ENCODE results near the gene GJC2.

The GJC2 gene

GRCh38 chr1:228194921-228195812, 45.4 kb downstream of the GJC2 start:
- TF ChIP-seq, protein P1, sequence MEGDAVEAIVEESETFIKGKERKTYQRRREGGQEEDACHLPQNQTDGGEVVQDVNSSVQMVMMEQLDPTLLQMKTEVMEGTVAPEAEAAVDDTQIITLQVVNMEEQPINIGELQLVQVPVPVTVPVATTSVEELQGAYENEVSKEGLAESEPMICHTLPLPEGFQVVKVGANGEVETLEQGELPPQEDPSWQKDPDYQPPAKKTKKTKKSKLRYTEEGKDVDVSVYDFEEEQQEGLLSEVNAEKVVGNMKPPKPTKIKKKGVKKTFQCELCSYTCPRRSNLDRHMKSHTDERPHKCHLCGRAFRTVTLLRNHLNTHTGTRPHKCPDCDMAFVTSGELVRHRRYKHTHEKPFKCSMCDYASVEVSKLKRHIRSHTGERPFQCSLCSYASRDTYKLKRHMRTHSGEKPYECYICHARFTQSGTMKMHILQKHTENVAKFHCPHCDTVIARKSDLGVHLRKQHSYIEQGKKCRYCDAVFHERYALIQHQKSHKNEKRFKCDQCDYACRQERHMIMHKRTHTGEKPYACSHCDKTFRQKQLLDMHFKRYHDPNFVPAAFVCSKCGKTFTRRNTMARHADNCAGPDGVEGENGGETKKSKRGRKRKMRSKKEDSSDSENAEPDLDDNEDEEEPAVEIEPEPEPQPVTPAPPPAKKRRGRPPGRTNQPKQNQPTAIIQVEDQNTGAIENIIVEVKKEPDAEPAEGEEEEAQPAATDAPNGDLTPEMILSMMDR (IDR thresholded peaks at IDR 0.05; ENCODE audit: low read depth, low read length, missing control alignments) = no peak
- no peaks in the 10 kb centered on the region for H3K36me3 ChIP-seq (replicated peaks)
- no peak overlapping the region for H3K4me3 ChIP-seq (ENCODE audit: low read depth, low read length)
- no peak for DNase-seq
- in situ Hi-C loops (cut with HindIII; ENCODE audit: low pct_ligation_motif_present, low sequenced_read_pairs) = no loop called here
- no peak overlapping the region for H3K27ac ChIP-seq
- no peaks in the 10 kb centered on the region for H3K27me3 ChIP-seq (replicated peaks)

- no peak overlapping the region for H3K4me3 ChIP-seq (ENCODE audit: low read depth, low read length)
- H3K27ac ChIP-seq = no peak overlapping the region
- in situ Hi-C loops (cut with HindIII; ENCODE audit: low pct_ligation_motif_present, low sequenced_read_pairs) = no loop called here
- DNase-seq = no peak
- H3K36me3 ChIP-seq (replicated peaks) = no peaks in the 10 kb centered on the region
- H3K27me3 ChIP-seq (replicated peaks) = no peaks in the 10 kb centered on the region
- TF ChIP-seq, protein P1 (IDR thresholded peaks at IDR 0.05; ENCODE audit: low read depth, low read length, missing control alignments) = no peak
These were observed 47.9 kb downstream of the GJC2 start for GRCh38 chr1:228197555-228198147.

- Histone ChIP-seq H3K4me3 (ENCODE audit: low read depth, low read length) (no peak overlapping the region), H3K27ac (no peak overlapping the region), H3K27me3 (replicated peaks) (no peaks in the 10 kb centered on the region), H3K36me3 (replicated peaks) (no peaks in the 10 kb centered on the region)
- in situ Hi-C loops (cut with HindIII; ENCODE audit: low pct_ligation_motif_present, low sequenced_read_pairs) = no loop called here
- TF ChIP-seq, protein P1 (IDR thresholded peaks at IDR 0.05; ENCODE audit: low read depth, low read length, missing control alignments) = no peak
- DNase-seq = no peak
These were observed 49.4 kb downstream of the GJC2 start for GRCh38 chr1:228198977-228199590.

- Histone ChIP-seq H3K27me3 (replicated peaks) (no peaks in the 10 kb centered on the region), H3K4me3 (ENCODE audit: low read depth, low read length) (no peak overlapping the region), H3K27ac (no peak overlapping the region), H3K36me3 (replicated peaks) (no peaks in the 10 kb centered on the region)
- TF ChIP-seq, protein P1 (IDR thresholded peaks at IDR 0.05; ENCODE audit: low read depth, low read length, missing control alignments) = no peak
- DNase-seq = no peak
- in situ Hi-C loops (cut with HindIII; ENCODE audit: low pct_ligation_motif_present, low sequenced_read_pairs) = no loop called here
These were observed 55.2 kb downstream of the GJC2 start for GRCh38 chr1:228204958-228205357.

GRCh38 chr1:228205526-228206436, 56.1 kb downstream of the GJC2 start:
- in situ Hi-C loops (cut with HindIII; ENCODE audit: low pct_ligation_motif_present, low sequenced_read_pairs) = no loop called here
- no peaks in the 10 kb centered on the region for H3K27me3 ChIP-seq (replicated peaks)
- TF ChIP-seq, protein P1 (IDR thresholded peaks at IDR 0.05; ENCODE audit: low read depth, low read length, missing control alignments) = no peak

More at GRCh38 chr1:228205526-228206436, 56.1 kb downstream of the GJC2 start:
- Histone ChIP-seq H3K27ac (no peak overlapping the region), H3K4me3 (ENCODE audit: low read depth, low read length) (no peak overlapping the region), H3K36me3 (replicated peaks) (no peaks in the 10 kb centered on the region)
- DNase-seq = no peak

Data from brain microvascular endothelial cell (primary cell).